ENCODE measurements around the gene WNT3A.

Gene WNT3A

DNA sequence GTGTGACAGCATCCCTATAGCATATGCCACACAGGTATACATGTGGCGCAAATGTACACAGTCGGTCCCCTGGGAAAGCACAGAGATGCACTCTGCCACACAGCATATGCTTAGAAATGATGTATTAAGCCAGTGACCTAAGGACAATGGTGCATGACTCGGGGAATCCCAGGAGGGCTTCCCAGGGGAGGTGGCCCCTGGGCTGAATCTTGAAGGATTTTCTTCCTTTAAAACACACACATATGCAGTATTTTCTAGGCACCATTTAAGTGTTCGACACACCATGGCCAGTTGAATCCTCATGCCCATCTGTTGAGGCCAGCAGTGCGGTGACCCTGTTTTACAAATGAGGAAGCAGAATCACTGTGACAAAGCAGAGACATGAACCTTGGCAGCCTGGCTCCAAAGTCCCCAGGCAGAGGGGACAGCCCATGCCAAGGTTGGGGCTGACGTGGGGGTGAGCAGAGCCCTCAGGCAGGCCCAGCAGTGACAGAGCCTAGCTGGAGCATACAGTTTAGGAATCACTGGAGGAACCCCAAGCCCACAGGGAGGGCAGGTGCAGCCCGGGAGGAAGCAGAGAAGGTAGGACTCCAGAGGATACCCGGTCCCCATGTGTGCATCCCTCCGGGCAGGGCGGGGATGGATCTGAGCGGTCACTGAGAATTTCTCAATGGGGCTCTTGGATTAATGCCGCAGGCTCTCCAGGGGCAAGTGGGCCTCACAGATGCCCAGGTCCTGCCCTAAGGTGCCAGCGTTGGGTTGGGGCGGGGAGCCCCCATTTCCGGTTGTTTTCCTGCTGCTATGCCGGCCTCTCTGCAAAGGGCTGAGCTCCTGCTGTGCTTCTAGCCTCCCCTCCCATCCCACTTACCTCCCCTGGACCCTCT lies 28.4 kb downstream of the WNT3A start:
- DNase-seq = no peak

DNA sequence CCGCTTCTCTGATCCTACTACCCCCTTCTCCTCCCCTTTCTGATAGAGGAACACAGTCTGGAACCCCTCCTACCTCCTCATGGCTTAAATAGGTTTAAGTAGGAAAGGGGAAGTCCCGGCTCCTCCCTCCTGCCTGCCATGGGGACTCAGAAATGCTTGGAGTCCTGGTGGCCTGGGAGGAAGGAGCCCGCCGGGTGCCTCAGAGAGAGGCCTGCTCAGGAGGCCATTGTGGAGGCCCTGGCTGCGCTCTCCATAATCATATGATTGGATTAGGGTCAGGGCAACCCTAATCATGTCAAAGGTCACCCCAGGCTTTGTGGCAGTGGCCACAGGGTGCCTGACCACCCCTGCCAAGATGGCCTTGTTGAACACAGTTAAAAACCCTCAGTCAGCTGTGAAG lies 29.0 kb downstream of the WNT3A start:
- DNase-seq = no peak

DNA sequence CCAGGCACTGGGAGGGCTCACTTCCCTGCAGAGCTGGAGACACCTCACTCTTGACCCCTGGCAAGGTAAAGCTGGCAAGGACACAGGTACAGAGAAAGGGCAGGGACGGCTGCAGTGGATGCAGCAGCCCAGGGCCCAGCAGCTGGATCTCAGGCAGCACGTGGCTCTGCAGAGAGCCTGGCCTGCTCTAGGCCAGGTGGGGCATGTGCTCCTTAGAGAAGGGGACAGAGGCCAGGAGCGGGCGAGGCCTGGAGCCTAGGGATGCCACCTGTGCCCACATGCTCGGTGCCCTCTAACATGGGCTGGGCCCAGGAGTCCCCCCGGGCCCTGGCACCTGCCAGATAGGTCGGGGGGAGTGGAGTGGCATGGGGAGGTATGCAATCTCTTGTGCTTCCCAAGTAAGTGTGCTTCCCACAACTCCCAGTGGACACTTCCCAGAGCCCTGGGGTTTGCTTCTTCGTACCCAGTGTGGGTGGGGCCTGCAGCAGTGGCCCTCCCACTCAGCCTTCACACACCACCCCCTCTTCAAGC lies 30.0 kb downstream of the WNT3A start:
- DNase-seq = no peak

DNA sequence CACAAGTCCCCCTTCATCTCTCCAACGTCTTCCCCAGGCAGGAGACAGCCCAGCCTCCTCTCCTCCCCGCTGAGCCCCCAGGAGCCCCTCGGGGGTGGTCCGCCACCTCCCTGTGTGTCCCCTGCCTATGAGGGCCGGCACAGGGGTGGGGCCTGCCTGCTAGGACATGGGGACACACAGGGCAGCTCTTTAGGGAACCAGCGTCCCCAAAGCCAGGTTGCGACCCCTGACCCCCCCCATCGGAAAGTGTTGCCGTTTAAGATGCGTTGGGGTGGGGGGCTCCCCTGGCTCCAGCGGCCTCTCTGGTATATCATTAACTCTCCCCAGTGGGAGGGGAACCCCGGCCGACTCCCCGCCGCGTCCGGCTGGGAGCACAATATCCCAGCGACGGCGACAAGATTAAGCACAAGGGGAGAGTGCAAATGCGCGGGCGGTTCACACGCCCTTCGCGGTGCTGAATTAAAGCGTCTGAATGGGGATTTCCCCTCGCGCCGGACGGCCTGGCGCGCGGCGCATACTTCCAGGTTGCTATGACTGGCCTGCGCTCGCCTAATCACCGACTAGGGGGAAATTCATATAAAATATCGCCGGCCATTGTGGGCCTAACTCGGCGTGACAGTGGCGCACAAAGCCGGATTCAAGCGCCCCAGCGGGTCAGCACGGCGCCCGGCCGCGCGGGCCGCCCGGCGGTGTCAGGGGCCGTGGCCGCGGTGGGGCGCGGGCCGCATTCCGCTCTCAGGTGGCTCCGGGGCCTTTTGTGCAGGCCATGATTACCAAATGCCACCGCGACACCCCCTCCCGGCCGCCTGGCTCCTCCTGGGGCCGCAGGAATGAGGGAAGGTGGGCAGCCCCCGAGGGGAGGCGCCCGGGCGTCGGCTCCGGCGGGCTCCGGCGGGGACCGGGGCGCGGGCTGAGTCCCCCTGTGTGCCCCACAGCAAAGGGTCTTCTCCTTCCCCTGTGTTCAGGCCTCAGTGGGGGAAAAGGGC lies 30.9 kb downstream of the WNT3A start:
- DNase-seq = peak; percentile 6

DNA sequence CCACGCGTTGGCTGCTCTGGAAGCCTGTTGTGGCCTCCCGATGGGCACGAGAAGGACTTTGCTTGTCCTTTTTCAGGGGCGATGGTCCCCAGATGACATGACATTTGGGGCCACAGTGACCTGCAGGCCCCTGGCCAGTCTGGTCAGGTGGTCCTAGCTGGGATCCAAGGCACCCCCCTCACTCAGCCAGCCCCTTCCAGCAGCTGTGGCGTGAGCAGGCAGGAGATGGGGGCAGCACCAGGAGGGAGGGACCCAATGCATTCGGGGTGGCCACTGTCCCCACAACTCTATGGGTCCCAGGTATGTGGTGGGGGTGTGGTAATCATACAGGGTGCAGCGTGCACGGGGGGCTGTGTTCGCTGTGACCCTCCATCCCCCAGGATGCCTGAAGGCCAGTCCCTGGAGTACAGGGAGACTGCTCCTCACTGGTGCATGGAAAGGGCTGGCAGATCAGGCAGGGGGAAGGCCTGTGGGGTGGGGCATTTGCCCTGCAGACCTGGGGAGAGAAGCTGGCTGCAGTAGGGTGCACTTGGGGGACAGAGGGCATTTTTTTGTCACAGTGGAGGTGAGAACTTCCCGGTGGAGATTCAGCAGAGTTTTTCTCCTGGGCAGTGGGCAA lies 31.7 kb downstream of the WNT3A start:
- DNase-seq = no peak

DNA sequence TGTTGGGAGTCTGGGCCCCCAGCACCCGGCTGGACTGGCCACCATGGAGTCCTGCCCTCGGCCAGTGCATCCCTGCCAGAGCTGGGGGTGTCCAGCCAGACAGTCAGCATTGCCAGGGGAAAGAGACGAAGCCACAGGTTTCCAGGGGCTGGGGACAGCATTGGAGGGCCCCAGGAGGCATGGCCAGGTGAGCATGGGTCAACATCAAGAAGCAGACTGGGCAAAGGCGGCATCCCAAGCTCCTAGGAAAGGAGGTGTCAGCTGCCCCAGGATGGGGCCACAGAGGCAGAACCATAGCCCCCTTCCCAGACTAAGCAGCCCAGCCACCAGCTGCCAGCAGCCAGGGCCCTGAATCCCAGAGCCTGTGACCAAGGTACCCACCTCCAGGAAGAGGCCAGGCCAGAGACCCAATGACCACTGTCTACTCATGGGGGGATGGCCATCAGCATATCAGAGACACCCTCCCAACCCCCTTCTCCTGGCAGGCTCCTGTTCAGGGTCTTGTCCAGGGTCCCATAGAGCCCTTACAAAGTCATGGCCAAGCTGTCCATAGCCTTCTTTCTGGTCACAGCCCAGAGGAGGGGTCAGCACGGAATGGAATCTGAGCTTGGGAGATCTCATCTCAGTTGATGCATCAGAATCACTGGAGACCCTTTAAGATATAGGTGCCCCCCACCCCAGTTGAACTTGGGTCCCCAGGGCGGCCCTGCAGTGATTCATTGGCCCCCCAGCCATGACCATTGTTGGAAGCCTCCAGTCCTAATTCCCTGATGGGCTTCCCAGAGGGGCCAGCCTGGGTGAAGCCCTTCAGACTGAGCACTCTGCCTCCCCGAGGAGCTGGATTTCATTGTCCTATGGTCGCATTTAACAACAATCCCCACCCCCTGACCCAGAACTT lies 32.5 kb downstream of the WNT3A start:
- no peak for DNase-seq

DNA sequence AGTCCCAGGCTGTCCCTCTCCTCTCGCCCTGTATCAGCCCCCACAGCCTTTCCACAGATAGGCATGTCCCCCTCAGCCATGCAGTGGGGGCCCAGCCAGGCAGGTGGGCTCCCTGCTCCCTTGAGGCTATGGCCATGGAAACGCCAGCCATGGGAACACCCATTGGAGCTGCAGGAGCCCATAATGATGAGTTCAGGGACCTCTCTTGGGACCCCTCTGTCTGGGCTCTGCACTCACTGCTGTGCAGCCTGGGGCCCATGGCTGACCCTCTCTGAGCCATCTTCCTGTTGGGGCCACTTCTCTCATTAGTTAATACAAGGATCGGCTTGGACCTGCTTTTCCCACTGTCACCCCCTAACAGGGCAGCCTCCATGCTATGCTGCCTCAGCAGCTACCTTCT lies 33.2 kb downstream of the WNT3A start:
- DNase-seq = no peak

DNA sequence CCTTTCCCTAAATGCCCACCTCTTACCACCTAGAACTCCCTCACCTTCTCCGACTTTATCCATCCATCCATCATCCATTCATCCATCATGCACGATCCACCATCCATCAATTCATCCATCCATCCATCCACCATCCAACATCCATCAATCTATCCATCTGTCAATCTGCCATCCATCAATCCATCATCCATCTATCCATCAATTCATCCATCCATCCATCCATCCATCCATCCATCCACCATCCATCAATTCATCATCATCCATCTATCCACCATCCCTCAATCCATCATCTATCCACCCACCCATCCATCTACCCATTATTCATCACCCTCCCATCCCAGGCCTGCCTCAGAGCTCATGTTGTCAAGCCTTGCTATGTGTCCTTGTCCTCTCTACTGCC lies 34.5 kb downstream of the WNT3A start:
- no peak for DNase-seq

DNA sequence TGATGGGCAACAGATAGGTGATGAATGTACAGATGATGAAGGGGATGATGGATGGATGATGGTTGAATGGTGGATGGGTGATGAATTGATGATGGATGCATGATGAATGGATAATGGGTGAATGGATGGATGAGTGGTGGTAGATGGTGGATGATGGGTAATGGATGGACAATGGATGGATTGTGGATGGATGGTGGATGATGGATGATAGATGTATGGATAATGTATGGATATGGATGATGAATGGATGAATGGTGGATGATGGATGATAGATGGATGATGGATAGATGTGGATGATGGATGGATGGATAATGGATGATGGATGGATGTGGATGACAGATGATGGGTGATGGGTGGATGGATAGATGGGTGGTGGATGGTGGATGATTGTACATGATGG lies 35.7 kb downstream of the WNT3A start:
- DNase-seq = no peak

DNA sequence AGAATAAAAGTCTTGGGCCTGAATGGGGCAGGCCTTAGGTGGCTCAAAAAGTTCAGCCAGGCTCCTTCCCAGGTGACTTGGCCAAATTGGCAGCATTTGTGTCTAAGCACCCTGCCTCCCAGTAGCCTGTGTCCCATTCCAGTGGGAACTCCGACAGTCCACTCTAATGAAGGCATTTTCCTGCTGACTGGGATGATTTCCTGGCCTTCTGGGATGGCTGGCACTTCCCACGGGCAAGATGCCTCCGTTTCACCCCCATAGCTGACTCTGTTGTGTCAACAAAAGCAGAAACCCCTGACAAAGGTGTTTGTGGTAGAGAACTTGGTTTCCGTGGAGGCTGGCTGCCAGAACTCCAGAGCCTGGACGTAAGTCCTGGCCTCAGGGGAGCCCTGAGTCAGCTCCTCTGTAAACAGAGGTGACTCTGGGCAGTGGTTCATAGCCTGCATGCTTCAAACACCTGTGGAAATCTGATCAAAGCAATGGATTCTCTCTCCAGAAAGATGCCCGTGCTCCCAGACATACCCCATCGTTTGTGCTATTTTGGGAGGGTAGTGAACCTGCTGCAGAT lies 36.6 kb downstream of the WNT3A start:
- no peak for DNase-seq

DNA sequence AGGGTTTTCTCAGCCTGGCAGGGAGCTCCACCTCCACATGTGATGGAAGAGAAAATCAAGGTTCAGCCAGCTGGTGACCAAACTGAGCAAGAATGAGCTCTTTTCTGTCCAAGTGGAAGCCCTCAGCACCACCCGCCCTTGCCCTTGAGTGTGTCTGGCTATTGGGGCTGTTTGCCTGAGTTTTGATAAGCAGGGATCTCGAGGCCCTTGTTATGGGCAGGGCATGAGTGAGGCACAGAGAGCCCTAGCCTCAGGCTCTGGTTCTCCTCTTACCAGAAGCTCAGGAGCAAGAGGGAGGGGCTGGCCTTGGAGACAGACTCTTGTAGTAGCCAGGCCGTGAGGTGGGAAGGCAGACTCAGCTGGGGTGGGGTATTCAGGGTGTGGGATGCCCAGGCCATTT lies 38.2 kb downstream of the WNT3A start:
- no peak for DNase-seq

DNA sequence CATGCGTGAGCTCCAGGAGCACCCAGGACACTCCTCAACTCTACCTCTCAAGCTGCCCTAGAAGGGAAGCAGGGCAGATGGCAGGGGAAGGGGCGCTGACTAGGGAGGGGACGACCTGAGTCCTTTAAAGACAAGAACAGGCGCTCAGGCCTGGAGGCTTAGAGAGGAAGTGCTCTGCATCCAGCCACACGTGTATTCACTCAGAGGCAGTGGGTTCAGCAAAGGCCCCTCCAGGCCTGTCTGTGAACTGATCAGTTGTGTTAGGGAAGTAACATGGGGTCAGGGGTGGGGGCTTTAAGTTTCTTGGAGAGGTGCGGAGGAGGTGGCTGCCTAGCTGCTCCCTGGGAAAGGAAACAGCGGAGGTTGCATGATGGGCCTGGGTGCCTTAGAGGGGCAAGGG lies 38.6 kb downstream of the WNT3A start:
- DNase-seq = no peak

DNA sequence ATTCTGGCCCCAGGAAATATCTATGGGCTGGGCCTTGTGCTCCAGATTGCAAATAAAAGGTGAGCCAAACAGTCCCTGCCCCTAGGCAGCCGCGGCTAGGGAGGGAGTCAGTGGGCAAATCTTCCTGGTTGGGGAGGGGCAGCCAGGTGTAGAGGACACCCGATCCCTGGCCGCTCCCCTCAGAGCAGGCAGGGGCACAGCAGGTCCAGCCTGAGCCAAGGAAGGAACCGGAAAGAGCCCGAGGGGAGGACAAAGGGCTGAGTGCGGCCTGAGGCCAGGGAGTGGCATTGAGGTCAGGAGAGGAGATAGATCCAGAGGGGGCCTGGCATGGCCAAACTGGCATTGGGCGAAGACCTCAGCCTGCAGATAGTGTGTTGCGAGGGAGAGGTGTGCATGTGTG lies 39.1 kb downstream of the WNT3A start:
- DNase-seq = no peak

DNA sequence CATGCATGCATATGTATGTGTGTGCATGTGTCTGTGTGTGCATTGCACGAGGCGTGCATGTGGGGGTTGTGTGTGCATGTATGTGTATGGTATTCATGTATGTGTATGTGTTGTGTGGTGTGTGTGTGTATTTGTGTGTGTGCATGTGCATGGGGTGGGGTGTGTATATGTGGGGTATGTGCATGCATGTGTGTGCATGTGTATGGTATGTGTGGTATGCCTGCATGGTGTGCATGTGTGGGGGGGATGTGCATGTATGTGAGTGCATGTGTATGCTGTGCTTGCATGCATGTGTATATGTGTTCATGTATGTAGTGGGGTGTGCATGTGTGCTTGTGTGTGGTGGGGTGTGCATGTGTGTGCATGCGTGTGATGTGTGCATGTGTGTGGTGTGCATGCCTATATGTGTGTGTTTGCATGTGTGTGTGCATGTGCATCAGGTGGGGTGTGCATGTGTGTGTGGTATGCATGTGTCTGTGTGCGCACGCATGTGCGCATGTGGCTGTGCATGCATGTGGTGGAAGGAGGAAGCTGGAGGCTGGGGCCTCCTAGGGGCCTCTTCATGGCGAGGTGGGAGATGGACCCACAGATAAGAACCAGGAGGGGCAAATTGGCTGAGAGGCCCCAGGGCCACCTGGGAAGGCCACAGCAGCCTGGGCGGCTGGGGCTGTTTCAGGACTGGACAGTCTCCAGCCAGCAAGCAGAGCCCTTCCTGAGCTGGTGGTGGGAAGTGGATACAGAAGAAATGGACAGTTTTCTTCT lies 39.8 kb downstream of the WNT3A start:
- DNase-seq = no peak

DNA sequence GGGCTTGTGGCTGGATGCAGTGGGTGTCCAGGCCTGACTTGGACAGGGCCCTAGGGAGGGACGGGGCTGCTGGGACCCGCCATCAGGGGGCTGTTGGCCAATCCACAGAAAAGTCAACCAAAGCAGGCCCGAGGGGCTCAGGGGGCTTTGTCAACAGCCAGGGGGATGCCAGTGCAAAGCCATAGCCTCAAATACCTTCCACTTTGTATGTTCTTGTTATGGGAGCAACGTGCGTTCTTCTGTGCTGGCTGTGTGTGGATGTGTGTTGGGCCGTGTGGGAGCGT lies 40.3 kb downstream of the WNT3A start:
- DNase-seq = no peak

DNA sequence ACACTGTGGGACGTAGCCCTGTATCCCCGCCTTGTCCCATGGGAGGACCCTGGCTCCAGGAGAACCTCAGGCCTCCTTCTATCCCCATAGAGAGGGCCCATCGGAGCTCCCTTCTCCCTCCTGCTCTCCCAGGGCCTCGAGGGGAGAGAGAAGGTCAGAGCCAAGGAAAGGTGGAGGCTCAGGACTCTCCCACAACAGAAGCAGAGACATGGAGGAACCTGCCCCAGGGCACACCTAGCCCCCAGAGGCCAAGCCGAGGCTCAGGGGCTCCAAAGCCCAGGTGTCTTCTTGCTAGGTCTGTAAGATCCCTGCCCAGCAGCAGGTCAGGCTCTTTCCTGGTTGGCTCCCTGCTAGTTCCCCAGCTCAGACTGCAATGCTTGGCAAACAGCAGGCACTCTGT lies 41.3 kb downstream of the WNT3A start:
- no peak for DNase-seq

DNA sequence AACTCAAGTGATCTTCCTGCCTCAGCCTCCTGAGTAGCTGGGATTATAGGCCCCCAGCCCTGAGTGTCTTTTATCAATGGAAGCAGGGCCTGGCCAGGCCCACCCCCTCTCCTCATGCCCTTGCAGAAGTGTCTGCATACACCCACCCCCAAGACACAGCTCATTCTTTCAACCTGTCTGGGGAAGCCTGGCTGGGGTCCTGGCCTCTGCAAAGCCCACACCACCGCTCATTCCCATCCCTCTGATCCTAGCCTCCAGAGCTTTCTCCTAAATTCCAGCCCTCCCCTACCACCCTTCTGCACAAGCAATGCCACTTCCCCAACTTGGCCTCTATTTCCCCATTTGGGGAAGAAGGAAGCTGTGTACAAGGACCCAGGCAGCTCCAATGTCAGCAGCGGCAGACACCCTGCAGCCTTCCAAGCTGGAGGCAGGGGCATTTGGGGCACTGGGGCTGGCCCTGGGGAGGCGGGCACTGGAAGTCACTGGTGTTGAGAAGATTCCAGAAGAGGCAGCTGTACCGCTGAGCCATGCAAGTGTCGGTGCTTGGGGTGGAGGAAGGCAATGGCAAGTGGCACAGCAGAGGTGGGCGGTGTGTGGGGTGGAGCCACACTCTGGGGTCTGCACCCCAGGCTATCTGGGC lies 42.0 kb downstream of the WNT3A start:
- no peak for DNase-seq

DNA sequence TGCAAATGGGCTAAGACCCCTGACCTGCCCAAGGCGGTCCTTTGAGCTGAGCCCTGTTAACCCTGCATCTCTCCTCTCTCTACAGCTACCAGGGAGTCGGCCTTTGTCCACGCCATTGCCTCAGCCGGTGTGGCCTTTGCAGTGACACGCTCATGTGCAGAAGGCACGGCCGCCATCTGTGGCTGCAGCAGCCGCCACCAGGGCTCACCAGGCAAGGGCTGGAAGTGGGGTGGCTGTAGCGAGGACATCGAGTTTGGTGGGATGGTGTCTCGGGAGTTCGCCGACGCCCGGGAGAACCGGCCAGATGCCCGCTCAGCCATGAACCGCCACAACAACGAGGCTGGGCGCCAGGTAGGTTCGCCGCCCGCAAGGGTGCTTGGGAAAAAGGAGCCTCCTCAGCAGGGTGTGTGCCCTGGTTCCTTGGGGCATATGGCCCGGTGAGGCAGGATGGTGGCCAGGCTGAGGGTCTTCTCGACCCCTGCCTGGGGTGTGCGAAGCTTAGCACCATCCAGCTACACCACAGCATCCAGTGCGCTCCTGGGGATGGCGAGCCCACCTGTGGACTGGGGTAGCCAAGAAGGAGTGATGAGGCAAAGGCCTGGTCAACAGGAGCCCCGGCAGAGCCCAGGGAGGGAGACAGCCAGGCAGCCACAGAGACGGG lies 43.9 kb downstream of the WNT3A start:
- no peak for DNase-seq

DNA sequence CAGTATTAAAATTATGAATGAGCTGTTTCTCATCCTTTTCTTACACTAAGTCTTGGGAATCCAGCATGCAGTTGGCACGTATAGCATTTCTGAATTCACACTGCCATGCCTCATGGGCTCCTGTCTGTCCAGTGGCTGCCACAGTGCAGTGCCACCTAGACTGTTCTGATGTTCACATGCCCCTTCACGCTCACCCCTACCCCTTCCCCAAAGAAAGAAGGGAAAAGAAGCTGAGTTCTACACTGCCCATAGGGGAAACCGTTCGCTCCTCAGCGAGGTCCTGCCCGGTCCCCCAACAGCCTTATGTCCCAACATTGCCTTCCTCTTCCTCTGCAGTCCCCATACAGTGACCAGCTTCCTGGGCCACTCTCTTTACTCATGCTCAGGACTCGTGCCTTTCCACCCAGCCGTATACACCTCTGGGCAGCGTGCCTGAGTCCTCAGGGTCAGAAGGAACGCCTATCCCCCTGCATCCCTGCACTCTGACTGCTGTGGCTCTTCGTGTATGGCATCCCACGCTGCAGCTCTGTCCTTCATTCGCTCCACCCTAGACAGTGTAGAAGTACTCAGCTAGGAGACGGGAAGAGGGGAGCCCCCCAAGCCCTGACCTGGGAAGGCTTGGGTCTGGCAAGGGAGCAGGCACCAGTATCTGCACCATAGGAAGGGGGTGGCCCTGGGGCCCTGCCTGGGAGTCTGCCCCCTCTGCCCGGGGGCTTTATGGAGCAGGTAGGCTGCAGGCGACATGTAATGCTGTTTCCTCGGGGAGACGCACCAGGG lies 51.6 kb downstream of the WNT3A start:
- DNase-seq = no peak

Measured in DMS79 treated with DMSO at 0.1 percent for 48 hours (cell line).